GM18858 (cell line): Measurements from ENCODE around the gene MAP6.
"Not testable (repeated sequence)": the region's sequence is repeated elsewhere in the genome, so short reads cannot be mapped to it uniquely, and the experiment has no call there.

Experiments used
- ATAC-seq: cut with Tn5 transposase; IDR thresholded peaks from one replicate; pipeline ENCODE4 v1.9.1; 2021; ENCODE audit not compliant: unreplicated experiment

Gene MAP6

GRCh38 chr11:75668451-75669297 is at the start of gene MAP6:
Gene MAP6 (minus strand): TSS chr11:75669038. CDS start chr11:75668369, 669 bp downstream.
- ATAC-seq = no peak

GRCh38 chr11:75717608-75718418 is 49.0 kb upstream of the MAP6 start, which contains the start of gene MOGAT2:
Gene MOGAT2 (plus strand): TSS chr11:75717838. CDS start chr11:75717889, 51 bp downstream.
- ATAC-seq = no peak

- no peak for ATAC-seq
These were observed 47.8 kb upstream of the MAP6 start for GRCh38 chr11:75716659-75717058.

- ATAC-seq = no peak
These were observed 46.9 kb upstream of the MAP6 start for GRCh38 chr11:75715688-75716087.

- ATAC-seq = no peak
These were observed 45.4 kb upstream of the MAP6 start for GRCh38 chr11:75714211-75714610.

- ATAC-seq = no peak
These were observed 37.5 kb upstream of the MAP6 start for GRCh38 chr11:75706260-75706729.

- ATAC-seq = no peak
These were observed 36.7 kb upstream of the MAP6 start for GRCh38 chr11:75705541-75705940.

GRCh38 chr11:75703695-75704237 is 34.9 kb upstream of the MAP6 start:
- ATAC-seq = no peak

- no peak for ATAC-seq
These were observed 32.1 kb upstream of the MAP6 start for GRCh38 chr11:75700940-75701339.

GRCh38 chr11:75697906-75698581 is 29.2 kb upstream of the MAP6 start:
- no peak for ATAC-seq

- ATAC-seq = no peak
These were observed 23.0 kb upstream of the MAP6 start for GRCh38 chr11:75691804-75692203.

GRCh38 chr11:75689863-75690609 is 21.2 kb upstream of the MAP6 start:
- peak; percentile 66 for ATAC-seq

GRCh38 chr11:75683856-75684255 is 15.0 kb upstream of the MAP6 start:
- ATAC-seq = not testable (repeated sequence)

GRCh38 chr11:75679566-75679965 is 10.7 kb upstream of the MAP6 start:
- no peak for ATAC-seq

- ATAC-seq = no peak
These were observed 9.9 kb upstream of the MAP6 start for GRCh38 chr11:75678620-75679259.

- ATAC-seq = no peak
These were observed 9.1 kb upstream of the MAP6 start for GRCh38 chr11:75677909-75678308.

- no peak for ATAC-seq
These were observed 8.4 kb upstream of the MAP6 start for GRCh38 chr11:75677275-75677674.

- no peak for ATAC-seq
These were observed 5.2 kb upstream of the MAP6 start for GRCh38 chr11:75673977-75674582.

GRCh38 chr11:75667831-75668450 is 897 bp downstream of the MAP6 start:
- ATAC-seq = no peak
